HCT116 (cell line): ENCODE results near the gene E2F1. TPM values are rescaled to one million over a fixed set of nuclear protein-coding genes. Genes with fewer than 3 reads are reported as not detected.

Experiments used
- ATAC-seq: fragments of 200-7000 bp; cut with Tn5 transposase; 2 replicates; pipeline ENCODE4 v1.9.1; 2020; ENCODE audit warnings: mild to moderate bottlenecking, moderate library complexity
- BruUV-seq: library from RNA; stranded (reverse); fragments of 400-500 nt; replicated peaks from 2 replicates; lab custom pipeline; 2021; lab: Mats Ljungman, UMichigan
- CTCF ChIA-PET: fragments of 300-600 bp; sonication (Branson Sonifier 250); formaldehyde crosslinking; loops from one replicate; lab custom pipeline; 2021; ENCODE audit warnings: antibody characterized with exemption; lab: Charles Lee
- POLR2A ChIA-PET: fragments of 300-600, 350-600 bp; sonication (Branson Sonifier 250); formaldehyde crosslinking; loops from one replicate; lab custom pipeline; 2021; ENCODE audit warnings: antibody characterized with exemption; lab: Charles Lee
- RAD21 ChIA-PET, 2 experiments: fragments of 300-600 bp; sonication (Branson Sonifier 250); formaldehyde crosslinking; loops; one replicate each; lab custom pipeline; 2023; ENCODE audit warnings: low total read pairs in 2 of 2; ENCODE audit not compliant: uncharacterized antibody in 2 of 2, unreplicated experiment in 2 of 2, low non-redundant PET in 1 of 2; lab: Charles Lee
- DNase-seq: peaks from one replicate; pipeline ENCODE4 v3.0.0-alpha.2; 2010; ENCODE audit warnings: low read depth, low spot score
- H2AFZ ChIP-seq: fragments of 200-600 bp; shearing (Covaris generic), sonication (generic); 2 replicates; pipeline ENCODE4 v1.6.1; 2017; ENCODE audit warnings: low read depth, mixed run types, mixed read lengths, antibody characterized with exemption, low read length; ENCODE audit not compliant: poor library complexity, severe bottlenecking
- H3K27ac ChIP-seq: 2 replicates; pipeline ENCODE4 v1.5.1; 2012; ENCODE audit warnings: low read depth, low read length
- H3K27me3 ChIP-seq: fragments of 200-600 bp; sonication (generic); 2 replicates; pipeline ENCODE4 v1.6.1; 2016; ENCODE audit warnings: mixed run types, low read length, mixed read lengths; ENCODE audit not compliant: insufficient read depth
- H3K36me3 ChIP-seq, 2 experiments: fragments of 200-500 bp in 1 of 2; fragments of 200-600 bp in 1 of 2; sonication (Bioruptor generic) in 1 of 2; sonication (generic) in 1 of 2; 2 replicates each; pipeline versions ENCODE4 v1.5.1 to v1.6.1; 2014 to 2016; ENCODE audit warnings: low read length in 2 of 2, inconsistent platforms in 1 of 2, mixed read lengths in 1 of 2, mixed run types in 1 of 2; ENCODE audit not compliant: insufficient read depth in 2 of 2, control insufficient read depth in 1 of 2
- H3K4me1 ChIP-seq, 2 experiments: fragments of 200-600 bp in 1 of 2; sonication (generic) in 1 of 2; 2 replicates each; pipeline versions ENCODE4 v1.5.1 to v1.6.1; 2012 to 2017; ENCODE audit warnings: low read length in 2 of 2, inconsistent platforms in 1 of 2, mild to moderate bottlenecking in 1 of 2, mixed read lengths in 1 of 2, mixed run types in 1 of 2, moderate library complexity in 1 of 2; ENCODE audit not compliant: insufficient read depth in 2 of 2, control insufficient read depth in 1 of 2
- H3K4me2 ChIP-seq: fragments of 200-600 bp; sonication (generic); 2 replicates; pipeline ENCODE4 v1.6.1; 2017; ENCODE audit warnings: mixed run types, low read length, mixed read lengths
- H3K4me3 ChIP-seq, 2 experiments: fragments of 200-600 bp in 1 of 2; sonication (generic) in 1 of 2; replicated peaks in 1 of 2; 2 replicates each; pipeline ENCODE4 v1.5.1; 2011 to 2016; ENCODE audit warnings: low read length in 2 of 2, control low read depth in 1 of 2, low read depth in 1 of 2, mild to moderate bottlenecking in 1 of 2, mixed read lengths in 1 of 2, mixed run types in 1 of 2
- H3K79me2 ChIP-seq: fragments of 200-600 bp; sonication (generic); 2 replicates; pipeline ENCODE4 v1.6.1; 2017; ENCODE audit warnings: mild to moderate bottlenecking, mixed run types, low read length, moderate library complexity, mixed read lengths; ENCODE audit not compliant: insufficient read depth
- H3K9ac ChIP-seq: fragments of 200-600 bp; sonication (generic); 2 replicates; pipeline ENCODE4 v1.6.1; 2016; ENCODE audit warnings: low read length, mixed read lengths
- H3K9me2 ChIP-seq: fragments of 200-600 bp; sonication (generic), shearing (Covaris generic); 2 replicates; pipeline ENCODE4 v1.6.1; 2017; ENCODE audit warnings: mixed run types, mild to moderate bottlenecking, moderate library complexity; ENCODE audit not compliant: insufficient read depth
- H3K9me3 ChIP-seq, 2 experiments: fragments of 200-500 bp in 1 of 2; fragments of 200-600 bp in 1 of 2; sonication (Bioruptor generic) in 1 of 2; sonication (generic) in 1 of 2; 2 replicates each; pipeline ENCODE4 v1.6.1; 2014 to 2017; ENCODE audit warnings: low read length in 2 of 2, mixed read lengths in 2 of 2, inconsistent platforms in 1 of 2, low read depth in 1 of 2, mild to moderate bottlenecking in 1 of 2, mixed run types in 1 of 2, moderate library complexity in 1 of 2; ENCODE audit not compliant: control insufficient read depth in 1 of 2, insufficient read depth in 1 of 2
- H4K20me1 ChIP-seq: fragments of 200-600 bp; sonication (generic), shearing (Covaris generic); 2 replicates; pipeline ENCODE4 v1.6.1; 2017; ENCODE audit warnings: mixed run types, mild to moderate bottlenecking, moderate library complexity; ENCODE audit not compliant: insufficient read depth
- CBX3 ChIP-seq: IDR thresholded peaks from 2 replicates; pipeline ENCODE4 v1.6.1; 2012; ENCODE audit warnings: low read depth
- CEBPB ChIP-seq: IDR thresholded peaks from 2 replicates; pipeline ENCODE4 v1.6.1; 2012; ENCODE audit warnings: low read depth
- ELF1 ChIP-seq: IDR thresholded peaks from 2 replicates; pipeline ENCODE4 v1.6.1; 2012; ENCODE audit warnings: low read depth, borderline replicate concordance
- EZH2 ChIP-seq: fragments of 200-600 bp; sonication (generic); IDR thresholded peaks from 2 replicates; pipeline ENCODE4 v1.6.1; 2017; ENCODE audit warnings: antibody characterized with exemption, mixed run types
- EZH2phosphoT487 ChIP-seq: fragments of 200-600 bp; IDR thresholded peaks from 2 replicates; pipeline ENCODE4 v1.6.1; 2018; ENCODE audit warnings: antibody characterized with exemption, borderline replicate concordance
- FOSL1 ChIP-seq: IDR thresholded peaks from 2 replicates; pipeline ENCODE4 v1.6.1; 2012; ENCODE audit warnings: low read depth
- JUND ChIP-seq: IDR thresholded peaks from 2 replicates; pipeline ENCODE4 v1.6.1; 2012
- POLR2A ChIP-seq: IDR thresholded peaks from 2 replicates; pipeline ENCODE4 v1.7.0; 2011; ENCODE audit warnings: borderline replicate concordance; ENCODE audit not compliant: insufficient read depth, insufficient read length; ENCODE audit errors: extremely low read depth
- RAD21 ChIP-seq: IDR thresholded peaks from 2 replicates; pipeline ENCODE4 v1.6.1; 2012; ENCODE audit warnings: low read depth, mild to moderate bottlenecking
- SIN3A ChIP-seq: IDR thresholded peaks from 2 replicates; pipeline ENCODE4 v1.6.1; 2012; ENCODE audit warnings: low read depth
- TCF7L2 ChIP-seq: IDR thresholded peaks from 2 replicates; pipeline ENCODE4 v1.7.0; 2011; ENCODE audit warnings: borderline replicate concordance, inconsistent platforms; ENCODE audit not compliant: insufficient read depth, insufficient read length; ENCODE audit errors: extremely low read depth
- ZFX ChIP-seq: fragments of 450-650 bp; IDR thresholded peaks from 2 replicates; pipeline ENCODE4 v1.6.1; 2017
- ZNF274 ChIP-seq: fragments of 200-500 bp; sonication (Bioruptor generic); IDR thresholded peaks from 2 replicates; pipeline ENCODE4 v1.6.1; 2014; ENCODE audit warnings: mild to moderate bottlenecking, low read depth, low read length, inconsistent platforms
- intact Hi-C: fragments of 100-400 bp; cut with micrococcal nuclease; formaldehyde crosslinking; loops from 2 replicates; pipeline ENCODE4 v1.10.0; 2022
- total RNA-seq: library from RNA; stranded (reverse); gene quantifications from one replicate; pipeline ENCODE4 v1.2.1, GENCODE V29; 2021; ENCODE audit not compliant: unreplicated experiment
- TF ChIP-seq, protein P1 (sequence below): IDR thresholded peaks from 2 replicates; pipeline ENCODE4 v1.6.1; 2011; ENCODE audit warnings: mild to moderate bottlenecking, low read length, moderate library complexity; ENCODE audit not compliant: insufficient replicate concordance; ENCODE audit errors: extremely low read depth
- TF ChIP-seq, protein P2 (sequence below): IDR thresholded peaks from 2 replicates; pipeline ENCODE4 v1.6.1; 2012; ENCODE audit warnings: low read depth
- TF ChIP-seq, protein P3 (sequence below): IDR thresholded peaks from 2 replicates; pipeline ENCODE4 v1.6.1; 2012
- TF ChIP-seq, protein P4 (sequence below): IDR thresholded peaks from 2 replicates; pipeline ENCODE4 v1.6.1; 2012

The E2F1 gene
- total RNA-seq, 1 experiment from 2014 or later, result 30.9 TPM

DNA sequence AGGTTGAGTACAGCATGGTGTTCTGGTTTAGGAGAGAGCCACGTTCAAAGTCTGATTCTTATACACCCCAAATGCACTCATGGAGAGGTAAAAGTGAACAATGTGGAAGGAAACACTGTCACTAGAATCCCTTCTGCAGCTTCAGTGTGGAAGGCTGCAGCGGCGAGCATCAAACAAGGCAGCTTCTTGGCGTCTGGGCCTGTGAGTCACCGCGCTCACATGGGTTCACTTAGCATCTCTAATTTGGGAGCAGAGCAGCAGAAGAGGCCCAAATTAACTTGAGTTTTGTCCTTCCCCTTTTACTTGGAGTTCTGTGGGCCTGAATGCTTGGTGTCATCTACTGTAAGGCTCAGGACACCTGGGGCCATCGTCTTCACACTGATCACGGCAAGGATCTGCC lies 10.9 kb upstream of the E2F1 start:
- ChIA-PET POLR2A (interaction anchor here (0.9 kb wide), 1 partner anchor 23 kb away, joined by 3 read pairs; no protein-coding TSS in a partner anchor), CTCF (interaction anchor here (0.6 kb wide), 1 partner anchor 432 kb away, joined by 3 read pairs; no protein-coding TSS in a partner anchor), RAD21 (no interaction called here)
- H3K4me3 ChIP-seq, result no peak overlapping the region
- H3K4me1 ChIP-seq, result no peaks in the 10 kb centered on the region
- no peak overlapping the region for H3K4me2 ChIP-seq
- no peaks in the 10 kb centered on the region for H3K9me2 ChIP-seq
- ATAC-seq (no peak), DNase-seq (no peak)
- no peaks in the 10 kb centered on the region for H4K20me1 ChIP-seq
- BruUV-seq, result no TSS peak
- no peaks in the 10 kb centered on the region for H3K79me2 ChIP-seq
- no peaks in the 10 kb centered on the region for H3K27me3 ChIP-seq
- no peak overlapping the region for H2AFZ ChIP-seq
- no peaks in the 10 kb centered on the region for H3K36me3 ChIP-seq
- no peak overlapping the region for H3K27ac ChIP-seq
- TF ChIP-seq EZH2 (no peak), CBX3 (no peak), ELF1 (no peak), SIN3A (no peak), JUND (no peak), ZNF274 (no peak), POLR2A (no peak), ZFX (no peak), FOSL1 (no peak), TCF7L2 (no peak), CEBPB (no peak), EZH2phosphoT487 (no peak), RAD21 (no peak)
- TF ChIP-seq, protein P1, sequence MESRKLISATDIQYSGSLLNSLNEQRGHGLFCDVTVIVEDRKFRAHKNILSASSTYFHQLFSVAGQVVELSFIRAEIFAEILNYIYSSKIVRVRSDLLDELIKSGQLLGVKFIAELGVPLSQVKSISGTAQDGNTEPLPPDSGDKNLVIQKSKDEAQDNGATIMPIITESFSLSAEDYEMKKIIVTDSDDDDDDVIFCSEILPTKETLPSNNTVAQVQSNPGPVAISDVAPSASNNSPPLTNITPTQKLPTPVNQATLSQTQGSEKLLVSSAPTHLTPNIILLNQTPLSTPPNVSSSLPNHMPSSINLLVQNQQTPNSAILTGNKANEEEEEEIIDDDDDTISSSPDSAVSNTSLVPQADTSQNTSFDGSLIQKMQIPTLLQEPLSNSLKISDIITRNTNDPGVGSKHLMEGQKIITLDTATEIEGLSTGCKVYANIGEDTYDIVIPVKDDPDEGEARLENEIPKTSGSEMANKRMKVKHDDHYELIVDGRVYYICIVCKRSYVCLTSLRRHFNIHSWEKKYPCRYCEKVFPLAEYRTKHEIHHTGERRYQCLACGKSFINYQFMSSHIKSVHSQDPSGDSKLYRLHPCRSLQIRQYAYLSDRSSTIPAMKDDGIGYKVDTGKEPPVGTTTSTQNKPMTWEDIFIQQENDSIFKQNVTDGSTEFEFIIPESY, result no peak
- TF ChIP-seq, protein P2, sequence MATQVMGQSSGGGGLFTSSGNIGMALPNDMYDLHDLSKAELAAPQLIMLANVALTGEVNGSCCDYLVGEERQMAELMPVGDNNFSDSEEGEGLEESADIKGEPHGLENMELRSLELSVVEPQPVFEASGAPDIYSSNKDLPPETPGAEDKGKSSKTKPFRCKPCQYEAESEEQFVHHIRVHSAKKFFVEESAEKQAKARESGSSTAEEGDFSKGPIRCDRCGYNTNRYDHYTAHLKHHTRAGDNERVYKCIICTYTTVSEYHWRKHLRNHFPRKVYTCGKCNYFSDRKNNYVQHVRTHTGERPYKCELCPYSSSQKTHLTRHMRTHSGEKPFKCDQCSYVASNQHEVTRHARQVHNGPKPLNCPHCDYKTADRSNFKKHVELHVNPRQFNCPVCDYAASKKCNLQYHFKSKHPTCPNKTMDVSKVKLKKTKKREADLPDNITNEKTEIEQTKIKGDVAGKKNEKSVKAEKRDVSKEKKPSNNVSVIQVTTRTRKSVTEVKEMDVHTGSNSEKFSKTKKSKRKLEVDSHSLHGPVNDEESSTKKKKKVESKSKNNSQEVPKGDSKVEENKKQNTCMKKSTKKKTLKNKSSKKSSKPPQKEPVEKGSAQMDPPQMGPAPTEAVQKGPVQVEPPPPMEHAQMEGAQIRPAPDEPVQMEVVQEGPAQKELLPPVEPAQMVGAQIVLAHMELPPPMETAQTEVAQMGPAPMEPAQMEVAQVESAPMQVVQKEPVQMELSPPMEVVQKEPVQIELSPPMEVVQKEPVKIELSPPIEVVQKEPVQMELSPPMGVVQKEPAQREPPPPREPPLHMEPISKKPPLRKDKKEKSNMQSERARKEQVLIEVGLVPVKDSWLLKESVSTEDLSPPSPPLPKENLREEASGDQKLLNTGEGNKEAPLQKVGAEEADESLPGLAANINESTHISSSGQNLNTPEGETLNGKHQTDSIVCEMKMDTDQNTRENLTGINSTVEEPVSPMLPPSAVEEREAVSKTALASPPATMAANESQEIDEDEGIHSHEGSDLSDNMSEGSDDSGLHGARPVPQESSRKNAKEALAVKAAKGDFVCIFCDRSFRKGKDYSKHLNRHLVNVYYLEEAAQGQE, result no peak
- TF ChIP-seq, protein P3, sequence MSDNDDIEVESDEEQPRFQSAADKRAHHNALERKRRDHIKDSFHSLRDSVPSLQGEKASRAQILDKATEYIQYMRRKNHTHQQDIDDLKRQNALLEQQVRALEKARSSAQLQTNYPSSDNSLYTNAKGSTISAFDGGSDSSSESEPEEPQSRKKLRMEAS, result no peak
- TF ChIP-seq, protein P4, sequence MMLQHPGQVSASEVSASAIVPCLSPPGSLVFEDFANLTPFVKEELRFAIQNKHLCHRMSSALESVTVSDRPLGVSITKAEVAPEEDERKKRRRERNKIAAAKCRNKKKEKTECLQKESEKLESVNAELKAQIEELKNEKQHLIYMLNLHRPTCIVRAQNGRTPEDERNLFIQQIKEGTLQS, result no peak
- H3K9ac ChIP-seq, result no peak overlapping the region
- no peaks in the 10 kb centered on the region for H3K9me3 ChIP-seq
- intact Hi-C loops, result no loop called here
